ENCODE results near the gene R3HDM4.

R3HDM4 gene

DNA sequence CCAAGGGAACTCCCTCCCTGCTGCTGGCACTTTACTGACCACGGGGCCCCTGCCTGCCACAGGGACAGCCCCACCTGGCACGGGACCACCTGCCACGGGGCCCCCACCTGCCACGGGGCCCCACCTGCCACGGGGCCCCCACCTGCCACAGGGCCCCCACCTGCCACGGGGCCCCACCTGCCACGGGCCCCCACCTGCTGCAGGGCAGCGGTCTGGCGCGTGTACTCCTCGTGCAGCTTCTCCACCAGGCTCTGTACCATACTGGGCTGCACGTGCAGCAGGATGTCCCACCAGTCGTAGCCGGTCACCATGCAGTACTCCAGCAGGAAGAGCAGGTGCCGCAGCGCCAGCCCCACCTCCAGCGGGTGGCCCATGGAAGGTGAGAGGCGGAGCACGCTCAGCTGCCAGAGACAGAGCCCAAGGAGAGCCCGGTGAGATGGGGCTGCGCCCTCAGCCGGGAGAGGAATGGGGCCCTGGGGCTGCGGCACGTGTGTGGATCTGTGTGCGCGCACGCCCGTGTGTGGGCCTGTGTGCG, 36.2 kb downstream of the R3HDM4 start:
- in situ Hi-C loops (cut with MboI; ENCODE audit: low sequenced_read_pairs, unreplicated experiment): no loop called here
- no peak for DNase-seq (ENCODE audit: low spot score)
- TF ChIP-seq, protein P1, sequence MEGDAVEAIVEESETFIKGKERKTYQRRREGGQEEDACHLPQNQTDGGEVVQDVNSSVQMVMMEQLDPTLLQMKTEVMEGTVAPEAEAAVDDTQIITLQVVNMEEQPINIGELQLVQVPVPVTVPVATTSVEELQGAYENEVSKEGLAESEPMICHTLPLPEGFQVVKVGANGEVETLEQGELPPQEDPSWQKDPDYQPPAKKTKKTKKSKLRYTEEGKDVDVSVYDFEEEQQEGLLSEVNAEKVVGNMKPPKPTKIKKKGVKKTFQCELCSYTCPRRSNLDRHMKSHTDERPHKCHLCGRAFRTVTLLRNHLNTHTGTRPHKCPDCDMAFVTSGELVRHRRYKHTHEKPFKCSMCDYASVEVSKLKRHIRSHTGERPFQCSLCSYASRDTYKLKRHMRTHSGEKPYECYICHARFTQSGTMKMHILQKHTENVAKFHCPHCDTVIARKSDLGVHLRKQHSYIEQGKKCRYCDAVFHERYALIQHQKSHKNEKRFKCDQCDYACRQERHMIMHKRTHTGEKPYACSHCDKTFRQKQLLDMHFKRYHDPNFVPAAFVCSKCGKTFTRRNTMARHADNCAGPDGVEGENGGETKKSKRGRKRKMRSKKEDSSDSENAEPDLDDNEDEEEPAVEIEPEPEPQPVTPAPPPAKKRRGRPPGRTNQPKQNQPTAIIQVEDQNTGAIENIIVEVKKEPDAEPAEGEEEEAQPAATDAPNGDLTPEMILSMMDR (IDR thresholded peaks at IDR 0.05; ENCODE audit: borderline replicate concordance, control extremely low read depth, extremely low read depth, insufficient read depth, missing control alignments): no peak

DNA sequence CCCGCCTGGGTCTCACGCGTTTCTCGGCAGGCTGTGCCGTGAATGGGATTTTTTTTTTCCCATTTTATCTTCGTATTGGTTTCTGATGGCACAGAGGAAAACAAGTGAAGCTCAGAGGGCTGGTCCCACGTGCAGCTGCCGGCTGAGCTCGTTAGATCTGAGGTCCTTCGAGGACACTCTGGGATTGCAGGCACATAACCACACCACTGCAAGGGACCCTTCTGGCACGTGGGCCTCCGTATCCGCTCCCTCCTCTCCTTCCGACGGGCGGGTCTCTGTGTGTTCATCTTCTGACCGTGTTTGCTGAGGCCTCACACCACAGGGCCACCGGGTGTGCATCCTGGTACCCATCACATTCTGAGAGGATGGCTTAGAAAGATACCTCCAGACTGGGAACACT, 36.9 kb downstream of the R3HDM4 start:
- no peak for DNase-seq (ENCODE audit: low spot score)
- TF ChIP-seq, protein P1 (IDR thresholded peaks at IDR 0.05; ENCODE audit: borderline replicate concordance, control extremely low read depth, extremely low read depth, insufficient read depth, missing control alignments): no peak
- in situ Hi-C loops (cut with MboI; ENCODE audit: low sequenced_read_pairs, unreplicated experiment): no loop called here

DNA sequence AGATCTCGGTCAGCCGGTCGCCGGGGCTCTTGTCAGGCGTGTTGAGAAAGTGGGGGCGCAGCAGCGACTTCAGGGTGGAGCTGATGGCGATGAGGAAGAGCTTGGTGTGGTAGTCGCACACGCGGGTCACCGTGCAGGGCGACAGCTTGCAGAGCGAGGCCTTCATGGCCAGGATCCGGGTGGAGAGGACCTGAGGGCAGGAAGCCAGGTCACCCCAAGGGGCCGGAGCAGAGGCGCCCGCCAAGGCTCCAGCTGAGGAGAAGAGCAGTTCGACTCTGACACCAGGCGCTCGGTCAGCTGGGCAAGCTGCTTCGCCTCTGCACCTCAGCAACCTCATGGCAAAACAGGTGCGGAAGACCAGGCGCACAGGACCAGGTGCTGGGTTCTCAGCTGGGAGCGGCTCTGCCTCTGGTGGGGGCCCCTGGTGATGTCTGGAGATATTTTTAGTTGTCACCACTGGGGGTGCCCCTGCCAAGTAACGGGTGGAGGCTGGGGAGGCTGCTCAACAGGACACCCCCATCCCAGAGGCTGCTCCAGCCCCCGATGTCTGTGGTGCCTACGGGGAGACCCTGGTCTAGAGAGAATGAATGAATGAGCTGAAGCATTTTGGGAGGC, 37.6 kb downstream of the R3HDM4 start:
- TF ChIP-seq, protein P1 (IDR thresholded peaks at IDR 0.05; ENCODE audit: borderline replicate concordance, control extremely low read depth, extremely low read depth, insufficient read depth, missing control alignments): no peak
- in situ Hi-C loops (cut with MboI; ENCODE audit: low sequenced_read_pairs, unreplicated experiment): no loop called here
- no peak for DNase-seq (ENCODE audit: low spot score)

DNA sequence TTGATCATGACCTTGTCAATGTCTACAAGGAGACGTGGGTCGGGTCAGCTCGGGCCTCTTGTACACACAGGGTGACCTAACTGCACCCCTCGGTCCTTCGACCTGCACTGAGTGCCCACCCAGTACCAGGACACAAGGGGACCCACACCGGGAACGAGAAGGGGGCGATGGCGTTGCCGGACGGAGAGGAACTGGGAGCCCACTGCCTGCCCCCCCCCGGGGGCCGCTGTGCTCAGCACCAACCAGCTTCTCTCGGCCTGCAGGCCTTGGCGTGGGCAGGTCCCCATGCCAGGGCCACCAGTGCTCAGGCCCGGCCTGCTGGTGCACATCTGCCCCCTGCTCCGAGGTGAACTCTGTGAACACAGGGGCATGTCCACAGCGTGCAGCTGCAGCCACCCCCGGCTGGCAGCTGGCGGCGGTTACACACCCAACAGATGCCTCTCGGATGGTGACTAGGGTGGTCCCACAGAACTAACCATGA, 39.4 kb downstream of the R3HDM4 start:
- in situ Hi-C loops (cut with MboI; ENCODE audit: low sequenced_read_pairs, unreplicated experiment): no loop called here
- no peak for DNase-seq (ENCODE audit: low spot score)
- TF ChIP-seq, protein P1 (IDR thresholded peaks at IDR 0.05; ENCODE audit: borderline replicate concordance, control extremely low read depth, extremely low read depth, insufficient read depth, missing control alignments): no peak

DNA sequence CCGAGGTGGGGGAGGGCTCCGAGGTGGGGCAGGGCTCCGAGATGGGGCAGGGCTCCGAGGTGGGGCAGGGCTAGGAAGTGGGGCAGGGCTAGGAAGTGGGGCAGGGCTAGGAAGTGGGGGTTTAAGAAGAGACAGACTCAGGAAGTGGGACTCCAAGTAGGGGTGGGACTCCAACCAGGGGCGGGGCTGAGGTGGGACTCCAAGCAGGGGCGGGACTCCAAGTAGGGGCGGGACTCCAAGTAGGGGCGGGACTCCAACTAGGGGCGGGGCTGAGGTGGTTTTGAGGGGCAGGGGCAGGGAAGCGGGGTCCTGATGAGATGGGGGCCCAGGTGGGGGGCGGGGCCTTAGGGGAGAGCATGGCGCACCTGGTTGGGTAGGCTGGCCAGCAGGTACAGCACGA, 39.9 kb downstream of the R3HDM4 start:
- TF ChIP-seq, protein P1 (IDR thresholded peaks at IDR 0.05; ENCODE audit: borderline replicate concordance, control extremely low read depth, extremely low read depth, insufficient read depth, missing control alignments): no peak
- DNase-seq (ENCODE audit: low spot score): peak; percentile 84
- in situ Hi-C loops (cut with MboI; ENCODE audit: low sequenced_read_pairs, unreplicated experiment): no loop called here

DNA sequence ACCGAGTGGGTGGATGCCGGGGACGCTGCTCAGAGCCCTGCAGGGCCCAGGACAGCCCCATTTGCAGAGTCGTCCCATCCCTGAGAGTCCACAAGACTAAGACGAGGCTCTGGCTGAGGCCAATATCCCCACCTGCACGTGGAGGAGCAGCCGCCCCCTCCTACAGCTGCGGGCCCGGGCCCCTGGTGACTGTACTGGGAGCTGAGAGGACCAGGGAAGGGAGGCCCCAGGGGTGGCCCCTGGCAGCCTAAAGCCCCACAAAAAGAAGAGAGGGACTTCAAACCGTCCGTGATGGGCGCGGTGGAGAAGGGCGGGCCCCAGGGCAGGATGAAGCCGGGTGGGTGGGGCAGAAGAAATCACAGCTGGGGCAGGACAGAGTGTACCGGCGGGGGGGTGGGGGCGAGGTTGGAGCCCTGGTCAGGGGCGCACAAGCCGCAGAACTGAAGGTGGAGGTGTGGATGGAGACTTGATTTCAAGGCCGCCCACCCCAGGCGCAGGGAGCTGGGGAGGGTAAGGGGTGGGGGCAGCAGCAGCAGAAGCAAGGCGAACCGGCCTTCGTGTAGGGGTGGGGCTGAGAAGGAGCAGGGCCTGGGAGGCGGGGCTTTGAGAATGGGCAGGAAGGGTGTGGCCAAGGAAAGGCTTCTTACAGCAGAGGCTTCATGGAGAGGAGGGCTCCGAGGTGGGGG, 40.6 kb downstream of the R3HDM4 start:
- TF ChIP-seq, protein P1 (IDR thresholded peaks at IDR 0.05; ENCODE audit: borderline replicate concordance, control extremely low read depth, extremely low read depth, insufficient read depth, missing control alignments): no peak
- in situ Hi-C loops (cut with MboI; ENCODE audit: low sequenced_read_pairs, unreplicated experiment): no loop called here
- DNase-seq (ENCODE audit: low spot score): peak; percentile 90
